D721Med (cell line): Measurements from ENCODE around the gene LIPT1.

Experiments used
- DNase-seq: peaks from one replicate; pipeline ENCODE4 v3.0.0; 2011; ENCODE audit warnings: low spot score; ENCODE audit not compliant: insufficient read length
- FAIRE-seq: peaks from 2 replicates; lab custom pipeline; 2011; peaks lifted over from hg19 to GRCh38; lab: Jason Lieb, UNC
- TF ChIP-seq, protein P1 (sequence below): IDR thresholded peaks from 2 replicates; pipeline ENCODE4 v1.5.1; 2012; ENCODE audit warnings: mild to moderate bottlenecking, control low read depth; ENCODE audit not compliant: insufficient read depth; ENCODE audit errors: missing control alignments

LIPT1 gene

DNA sequence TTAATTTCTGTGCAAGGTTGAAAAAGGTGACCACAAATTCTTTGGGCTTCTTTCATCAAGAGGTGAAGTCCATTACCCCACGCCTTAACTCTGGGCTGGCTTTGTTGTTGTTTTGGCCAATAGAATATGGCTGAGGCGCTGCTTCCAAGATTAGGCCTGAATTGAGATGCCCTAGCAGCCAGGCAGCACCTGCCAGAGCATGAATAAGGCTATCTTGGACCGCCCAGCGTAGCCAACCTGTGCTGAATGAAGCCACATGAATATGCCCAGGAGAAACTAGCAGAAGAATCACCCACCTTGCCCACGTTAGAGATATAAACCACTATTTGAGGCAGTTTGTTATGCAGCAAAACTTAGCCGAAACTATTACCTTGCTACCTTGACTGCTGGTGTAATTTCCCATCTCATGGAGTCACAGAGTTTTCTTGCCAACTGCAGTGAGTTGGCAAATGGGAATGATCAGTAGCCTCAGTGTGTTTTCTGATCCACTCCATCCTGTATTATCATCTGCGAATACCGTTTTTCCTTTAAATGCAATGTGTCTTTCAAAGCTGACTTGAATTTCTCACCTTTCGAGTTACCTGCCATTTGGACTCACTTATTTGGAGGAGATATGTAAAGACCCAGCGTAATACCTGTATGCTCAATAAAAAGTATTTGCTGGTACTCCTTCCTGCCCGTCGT is 704 bp upstream of the LIPT1 start:
- FAIRE-seq (no peak), DNase-seq (no peak)
- TF ChIP-seq, protein P1, sequence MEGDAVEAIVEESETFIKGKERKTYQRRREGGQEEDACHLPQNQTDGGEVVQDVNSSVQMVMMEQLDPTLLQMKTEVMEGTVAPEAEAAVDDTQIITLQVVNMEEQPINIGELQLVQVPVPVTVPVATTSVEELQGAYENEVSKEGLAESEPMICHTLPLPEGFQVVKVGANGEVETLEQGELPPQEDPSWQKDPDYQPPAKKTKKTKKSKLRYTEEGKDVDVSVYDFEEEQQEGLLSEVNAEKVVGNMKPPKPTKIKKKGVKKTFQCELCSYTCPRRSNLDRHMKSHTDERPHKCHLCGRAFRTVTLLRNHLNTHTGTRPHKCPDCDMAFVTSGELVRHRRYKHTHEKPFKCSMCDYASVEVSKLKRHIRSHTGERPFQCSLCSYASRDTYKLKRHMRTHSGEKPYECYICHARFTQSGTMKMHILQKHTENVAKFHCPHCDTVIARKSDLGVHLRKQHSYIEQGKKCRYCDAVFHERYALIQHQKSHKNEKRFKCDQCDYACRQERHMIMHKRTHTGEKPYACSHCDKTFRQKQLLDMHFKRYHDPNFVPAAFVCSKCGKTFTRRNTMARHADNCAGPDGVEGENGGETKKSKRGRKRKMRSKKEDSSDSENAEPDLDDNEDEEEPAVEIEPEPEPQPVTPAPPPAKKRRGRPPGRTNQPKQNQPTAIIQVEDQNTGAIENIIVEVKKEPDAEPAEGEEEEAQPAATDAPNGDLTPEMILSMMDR, result no peak

DNA sequence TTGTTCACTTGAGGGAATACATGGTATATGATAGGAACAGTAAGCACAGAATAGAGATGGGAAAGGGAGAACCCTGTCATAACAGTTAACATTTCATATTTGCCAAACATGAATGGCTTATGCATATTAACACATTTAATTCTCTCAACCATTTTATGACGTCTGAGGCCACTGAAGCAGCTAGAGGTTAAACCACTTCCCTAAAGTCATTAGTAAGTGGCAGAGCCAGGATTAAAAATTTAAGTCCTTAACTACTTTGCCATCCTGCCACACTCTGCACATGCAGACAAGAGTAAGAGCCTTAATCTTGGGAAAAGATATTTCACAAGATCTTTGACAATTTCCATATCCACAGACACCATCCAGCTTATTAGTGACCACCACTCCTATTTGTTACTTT is 2.1 kb downstream of the LIPT1 start:
- TF ChIP-seq, protein P1, result no peak
- FAIRE-seq (no peak), DNase-seq (no peak)

DNA sequence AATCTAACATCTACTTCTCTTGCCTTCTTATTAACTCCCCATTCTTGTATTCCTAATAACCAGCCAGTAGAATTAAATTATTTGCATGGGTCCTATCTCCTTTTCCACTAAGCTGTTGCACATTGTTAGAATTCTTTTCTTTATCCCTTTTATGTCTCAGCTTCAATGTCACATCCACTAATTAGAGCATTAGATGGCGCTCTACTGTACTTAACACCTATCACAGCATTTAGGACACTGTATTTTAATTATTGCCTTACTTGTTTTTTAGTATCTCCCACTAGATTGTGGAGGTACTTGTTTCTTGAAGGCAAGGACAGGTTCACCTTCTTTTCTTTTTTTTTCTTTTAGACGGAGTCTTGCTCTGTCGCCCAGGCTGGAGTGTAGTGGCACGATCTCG is 3.8 kb downstream of the LIPT1 start:
- DNase-seq (no peak), FAIRE-seq (no peak)
- TF ChIP-seq, protein P1, result peak; percentile 18

DNA sequence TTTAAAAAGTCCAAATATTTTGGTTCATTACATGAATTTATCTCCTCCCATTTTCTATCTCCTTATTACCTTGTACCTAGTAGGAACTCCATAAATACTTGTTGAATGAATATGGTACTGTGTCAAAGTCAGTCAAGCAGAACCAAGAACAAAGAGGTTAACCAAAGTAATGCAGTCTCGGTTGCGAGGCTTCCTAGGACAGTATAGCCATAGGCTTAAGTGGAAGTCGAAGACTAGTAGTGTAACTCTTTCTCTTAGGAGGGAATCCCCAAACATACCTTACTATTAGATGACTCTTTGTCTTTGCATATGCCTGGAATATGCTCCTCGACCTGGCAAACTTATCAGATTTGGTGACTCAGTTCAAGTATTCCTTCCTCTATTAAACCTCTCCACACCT is 4.8 kb downstream of the LIPT1 start:
- DNase-seq (no peak), FAIRE-seq (no peak)
- TF ChIP-seq, protein P1, result no peak

DNA sequence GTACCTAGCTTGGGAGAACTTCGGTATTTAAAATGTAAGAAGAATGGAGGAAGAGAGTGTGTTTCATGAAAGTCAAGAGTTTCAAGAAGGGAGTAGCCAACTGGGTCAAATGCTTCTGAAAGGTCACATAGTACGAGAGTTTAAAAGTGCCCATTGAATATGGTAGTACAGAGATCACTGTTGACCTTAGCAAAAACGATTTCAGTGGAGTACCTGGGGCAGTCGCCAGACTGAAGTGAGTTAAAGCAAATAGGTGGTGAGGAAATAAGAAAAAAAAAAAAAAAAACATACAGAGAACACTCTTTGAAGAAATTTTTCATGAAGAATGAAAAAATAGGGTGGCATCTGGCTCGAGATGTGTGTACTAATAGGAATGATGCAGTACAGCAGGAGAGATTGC is 11.5 kb downstream of the LIPT1 start:
- TF ChIP-seq, protein P1, result no peak
- FAIRE-seq (no peak), DNase-seq (no peak)

DNA sequence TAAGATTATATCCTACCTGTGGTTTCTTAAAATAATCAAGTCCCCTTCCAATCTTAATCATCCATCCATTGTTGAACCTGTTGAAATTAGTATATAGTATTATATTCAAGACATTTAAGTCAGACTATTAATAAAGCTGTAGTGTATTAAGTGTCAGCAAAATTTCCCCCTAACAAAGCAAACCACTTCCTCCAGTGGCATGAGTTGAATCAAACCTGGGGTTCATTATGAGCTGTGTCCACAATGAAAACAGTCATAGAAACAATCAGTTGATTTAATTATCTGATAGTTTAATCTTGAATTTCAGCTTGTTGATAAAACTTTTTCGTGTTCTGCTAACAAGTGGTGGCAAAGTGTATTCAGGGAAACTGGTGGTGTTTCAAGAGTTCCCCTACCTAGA is 14.8 kb downstream of the LIPT1 start:
- no peak for FAIRE-seq
- no peak for DNase-seq
- TF ChIP-seq, protein P1, result no peak

DNA sequence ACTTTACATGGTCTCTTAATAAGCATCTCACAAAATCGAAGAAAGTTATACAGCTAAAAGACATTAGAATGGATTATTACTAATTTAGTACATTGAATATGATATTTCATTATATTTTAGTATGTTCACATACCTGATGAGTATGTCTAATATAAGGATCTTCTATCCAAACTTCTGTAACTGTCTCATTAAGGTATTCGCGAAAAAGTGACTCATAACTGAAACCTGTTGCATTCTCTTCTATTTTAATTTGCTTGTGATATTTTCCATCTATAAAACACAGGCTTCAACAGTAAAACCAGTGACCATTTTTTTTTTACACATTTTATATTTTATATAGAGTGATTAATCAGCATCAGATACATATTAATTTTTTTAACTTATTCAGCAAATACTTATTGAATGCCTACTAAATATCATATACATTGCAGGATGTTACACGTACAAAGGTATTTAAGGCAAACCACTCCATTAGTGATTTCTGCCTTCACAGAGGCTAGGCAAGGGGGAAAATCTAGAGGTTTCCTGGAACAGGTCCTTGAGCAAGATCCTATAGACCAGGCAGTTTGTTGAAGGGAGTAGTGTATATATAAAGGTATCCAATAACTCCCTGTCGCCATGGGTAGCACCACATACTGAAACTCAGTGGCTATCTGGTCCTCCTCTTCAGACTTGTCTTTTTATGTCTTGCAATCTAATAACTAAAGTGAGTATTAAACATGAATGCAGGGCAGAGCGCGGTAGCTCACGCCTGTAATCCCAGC is 16.8 kb downstream of the LIPT1 start:
- TF ChIP-seq, protein P1, result no peak
- FAIRE-seq (no peak), DNase-seq (no peak)
